Peyer's patch (tissue), 4 donors: ENCODE results near the gene G0S2. TPM values are rescaled to one million over a fixed set of nuclear protein-coding genes. Genes with fewer than 3 reads are reported as not detected.

Experiments used
- DNase-seq, 3 donors: peaks; one replicate each; pipeline ENCODE4 v3.0.0-alpha.2; 2017 to 2019
- H3K27ac ChIP-seq, 4 donors: fragments of 200-600 bp; sonication (generic); one replicate each; pipeline ENCODE4 v1.5.1; 2016 to 2019
- H3K27me3 ChIP-seq, 2 donors: fragments of 200-600 bp; sonication (generic); one replicate each; pipeline ENCODE4 v1.5.1; 2019
- H3K36me3 ChIP-seq, 3 donors: fragments of 200-600 bp; sonication (generic); one replicate each; pipeline ENCODE4 v1.5.1; 2016 to 2019
- H3K4me1 ChIP-seq, 4 donors: fragments of 200-600 bp; sonication (generic); one replicate each; pipeline ENCODE4 v1.5.1; 2016 to 2019
- H3K4me3 ChIP-seq, 4 donors: fragments of 200-600 bp; sonication (generic); 1 replicate in 3 of 4; 2 replicates in 1 of 4; pipeline ENCODE4 v1.5.1; 2016 to 2019; ENCODE audit warnings: mild to moderate bottlenecking in 1 of 4
- H3K9me3 ChIP-seq, 4 donors: fragments of 200-600 bp; sonication (generic); one replicate each; pipeline ENCODE4 v1.5.1; 2016 to 2019; ENCODE audit warnings: mild to moderate bottlenecking in 1 of 4
- CTCF ChIP-seq, 6 experiments: fragments of 450-650 bp in 4 of 6; fragments of 200-600 bp in 2 of 6; sonication (generic) in 1 of 6; IDR thresholded peaks; one replicate each; pipeline ENCODE4 v1.5.1; 2017 to 2019; ENCODE audit warnings: antibody characterized with exemption in 6 of 6, mild to moderate bottlenecking in 3 of 6, moderate library complexity in 1 of 6
- POLR2A ChIP-seq, 2 donors: fragments of 450-650 bp; IDR thresholded peaks; one replicate each; pipeline ENCODE4 v1.5.1; 2017; ENCODE audit warnings: antibody characterized with exemption in 2 of 2, mild to moderate bottlenecking in 2 of 2, moderate library complexity in 2 of 2
- total RNA-seq, 4 donors: library from RNA; depleted of rRNA; stranded (reverse); fragments of >200 nt; gene quantifications; one replicate each; pipeline ENCODE4 v1.1.0, GENCODE V29; 2016

Gene G0S2
- 10 to 100 TPM in 3 of 4 donors, 1 to 10 TPM in 1; 2.3 to 70.4 (median 14.1) TPM for total RNA-seq

- Histone ChIP-seq H3K36me3 (no peaks in the 10 kb centered on the region), H3K27ac (peak within 1 kb of the TSS; percentile 41 to 78 (median 50)), H3K4me1 (peaks cover 0 to 26% (median 5%) of the 10 kb centered on the region in 4 donors), H3K27me3 (no peaks in the 10 kb centered on the region), H3K4me3 (peak within 1 kb of the TSS; percentile 39 to 68 (median 51)), H3K9me3 (no peaks in the 10 kb centered on the region)
- TF ChIP-seq CTCF (IDR thresholded peaks at IDR 0.05) (no peak), POLR2A (IDR thresholded peaks at IDR 0.05) (peak; percentile 37 to 89)
- peak; percentile 41 to 83 (median 74) for DNase-seq
Observed at GRCh38 chr1:209674957-209675564, at the start of gene G0S2. TSS of gene G0S2 (plus strand) at chr1:209675412. CDS start at chr1:209675685, 273 bp downstream.

- H3K4me1 ChIP-seq: peaks cover 0 to 18% (median 0%) of the 10 kb centered on the region in 4 donors
- H3K9me3 ChIP-seq: no peaks in the 10 kb centered on the region
- no peak for TF ChIP-seq POLR2A (IDR thresholded peaks at IDR 0.05)
- no peak for TF ChIP-seq CTCF (IDR thresholded peaks at IDR 0.05)
- H3K27me3 ChIP-seq: no peaks in the 10 kb centered on the region
- no peak overlapping the region for H3K4me3 ChIP-seq
- peaks cover 0 to 28% (median 0%) of the 10 kb centered on the region in 3 donors for H3K36me3 ChIP-seq
- no peak for DNase-seq
- no peak overlapping the region for H3K27ac ChIP-seq
Observed at GRCh38 chr1:209625791-209626285, 49.4 kb upstream of the G0S2 start.

GRCh38 chr1:209626346-209627026 lies 48.7 kb upstream of the G0S2 start:
- no peaks in the 10 kb centered on the region for H3K27me3 ChIP-seq
- no peak for DNase-seq
- no peak overlapping the region for H3K4me3 ChIP-seq
- H3K9me3 ChIP-seq: no peaks in the 10 kb centered on the region
- H3K27ac ChIP-seq: no peak overlapping the region
- H3K4me1 ChIP-seq: peaks cover 0 to 17% (median 0%) of the 10 kb centered on the region in 4 donors
- peaks cover 0 to 28% (median 0%) of the 10 kb centered on the region in 3 donors for H3K36me3 ChIP-seq
- TF ChIP-seq CTCF (IDR thresholded peaks at IDR 0.05) (no peak), POLR2A (IDR thresholded peaks at IDR 0.05) (no peak)

DNA sequence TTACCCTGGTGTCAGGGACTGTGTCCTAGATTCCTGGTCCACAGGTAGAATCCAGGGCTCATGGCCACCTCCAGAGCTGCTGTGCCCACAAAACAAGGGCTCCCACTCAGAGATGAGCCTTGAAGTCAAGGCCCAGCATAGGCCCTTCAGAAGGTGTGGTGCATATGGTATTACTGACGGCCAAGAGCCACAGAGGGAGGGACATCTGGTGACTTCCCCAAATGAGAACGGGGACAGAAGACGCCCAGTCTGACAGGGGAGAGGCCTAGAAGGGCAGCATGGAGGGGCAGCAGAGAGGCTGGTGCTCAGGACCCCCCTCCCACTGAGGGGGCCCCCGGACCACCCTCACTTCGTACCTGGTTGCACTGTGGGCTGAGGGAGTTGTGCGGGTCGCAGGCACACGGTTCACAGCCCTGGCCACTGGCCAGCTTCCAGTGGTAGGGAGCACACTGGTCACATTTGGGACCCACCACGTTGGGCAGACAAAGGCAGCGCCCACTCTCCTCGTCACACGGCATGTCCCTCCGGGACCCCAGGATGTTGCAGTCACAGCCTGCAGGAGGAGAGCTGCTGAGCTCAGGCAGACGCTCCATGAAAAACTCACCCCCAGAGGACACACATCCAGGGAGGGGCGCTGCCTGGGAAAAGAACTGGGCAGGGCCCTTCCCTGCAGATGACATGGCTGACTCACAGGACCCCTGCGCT lies 48.0 kb upstream of the G0S2 start:
- H3K9me3 ChIP-seq: no peaks in the 10 kb centered on the region
- no peak for DNase-seq
- TF ChIP-seq POLR2A (IDR thresholded peaks at IDR 0.05) (no peak), CTCF (IDR thresholded peaks at IDR 0.05) (no peak)
- no peak overlapping the region for H3K27ac ChIP-seq
- no peak overlapping the region for H3K4me3 ChIP-seq
- H3K27me3 ChIP-seq: no peaks in the 10 kb centered on the region
- peaks cover 0 to 11% (median 0%) of the 10 kb centered on the region in 4 donors for H3K4me1 ChIP-seq
- H3K36me3 ChIP-seq: peaks cover 0 to 28% (median 0%) of the 10 kb centered on the region in 3 donors

GRCh38 chr1:209627732-209628196 lies 47.4 kb upstream of the G0S2 start:
- peak; percentile 61 to 86 (median 81) for DNase-seq
- H3K4me1 ChIP-seq: peaks cover 0 to 11% (median 0%) of the 10 kb centered on the region in 4 donors
- H3K27ac ChIP-seq: no peak overlapping the region
- TF ChIP-seq CTCF (IDR thresholded peaks at IDR 0.05) (peak; percentile 53 to 94 (median 81)), POLR2A (IDR thresholded peaks at IDR 0.05) (no peak)
- H3K36me3 ChIP-seq: peaks cover 0 to 27% (median 0%) of the 10 kb centered on the region in 3 donors
- no peaks in the 10 kb centered on the region for H3K27me3 ChIP-seq
- H3K4me3 ChIP-seq: no peak overlapping the region
- H3K9me3 ChIP-seq: no peaks in the 10 kb centered on the region
